ENCODE results near the gene FBXW9.

Gene FBXW9

GRCh38 chr19:12681074-12681987 lies 15.1 kb downstream of the FBXW9 start, which contains the start of gene DHPS (continued):
- TF ChIP-seq REST (tag by site-specific recombination; IDR thresholded peaks at IDR 0.05), result 0 out of 2 replicates have a peak, but pooled peaks have one; percentile 47
- no peak for TF ChIP-seq ZNF174 (tag by site-specific recombination; IDR thresholded peaks at IDR 0.05)
- TF ChIP-seq SP3 (tag by site-specific recombination; IDR thresholded peaks at IDR 0.05), result peak; percentile 95
- TF ChIP-seq ZNF624 (tag by site-specific recombination; IDR thresholded peaks at IDR 0.05), result no peak
- TF ChIP-seq ZNF138 (tag by site-specific recombination; IDR thresholded peaks at IDR 0.05; ENCODE audit: borderline replicate concordance), result no peak
- no peak for TF ChIP-seq PRDM1 (tag by site-specific recombination; IDR thresholded peaks at IDR 0.05)
- no peak for TF ChIP-seq ZNF221 (tag by site-specific recombination; IDR thresholded peaks at IDR 0.05; ENCODE audit: borderline replicate concordance)
- no peak; the same call in 1 of the 2 replicates for TF ChIP-seq ZSCAN18 (tag by site-specific recombination; IDR thresholded peaks at IDR 0.05)
- TF ChIP-seq, protein P1, sequence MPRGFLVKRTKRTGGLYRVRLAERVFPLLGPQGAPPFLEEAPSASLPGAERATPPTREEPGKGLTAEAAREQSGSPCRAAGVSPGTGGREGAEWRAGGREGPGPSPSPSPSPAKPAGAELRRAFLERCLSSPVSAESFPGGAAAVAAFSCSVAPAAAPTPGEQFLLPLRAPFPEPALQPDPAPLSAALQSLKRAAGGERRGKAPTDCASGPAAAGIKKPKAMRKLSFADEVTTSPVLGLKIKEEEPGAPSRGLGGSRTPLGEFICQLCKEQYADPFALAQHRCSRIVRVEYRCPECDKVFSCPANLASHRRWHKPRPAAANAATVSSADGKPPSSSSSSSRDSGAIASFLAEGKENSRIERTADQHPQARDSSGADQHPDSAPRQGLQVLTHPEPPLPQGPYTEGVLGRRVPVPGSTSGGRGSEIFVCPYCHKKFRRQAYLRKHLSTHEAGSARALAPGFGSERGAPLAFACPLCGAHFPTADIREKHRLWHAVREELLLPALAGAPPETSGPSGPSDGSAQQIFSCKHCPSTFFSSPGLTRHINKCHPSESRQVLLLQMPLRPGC (tag by site-specific recombination; IDR thresholded peaks at IDR 0.05), result peak; percentile 53; the same call in 1 of the 2 replicates
- TF ChIP-seq ZNF830 (tag by site-specific recombination; IDR thresholded peaks at IDR 0.05; ENCODE audit: low read depth), result no peak
- no peak for TF ChIP-seq ZNF202 (tag by site-specific recombination; IDR thresholded peaks at IDR 0.05; ENCODE audit: borderline replicate concordance)
- peak; percentile 81; the same call in 1 of the 2 replicates for TF ChIP-seq ZNF639 (tag by site-specific recombination; IDR thresholded peaks at IDR 0.05)
- peak; percentile 63; the same call in 1 of the 2 replicates for TF ChIP-seq ZNF10 (tag by site-specific recombination; IDR thresholded peaks at IDR 0.05)
- TF ChIP-seq ZNF549 (tag by site-specific recombination; IDR thresholded peaks at IDR 0.05), result no peak
- TF ChIP-seq ZNF394 (tag by site-specific recombination; IDR thresholded peaks at IDR 0.05; ENCODE audit: borderline replicate concordance), result peak; percentile 75; the same call in 1 of the 2 replicates
- TF ChIP-seq ZNF768 (tag by site-specific recombination; IDR thresholded peaks at IDR 0.05), result no peak
- TF ChIP-seq, protein P2, sequence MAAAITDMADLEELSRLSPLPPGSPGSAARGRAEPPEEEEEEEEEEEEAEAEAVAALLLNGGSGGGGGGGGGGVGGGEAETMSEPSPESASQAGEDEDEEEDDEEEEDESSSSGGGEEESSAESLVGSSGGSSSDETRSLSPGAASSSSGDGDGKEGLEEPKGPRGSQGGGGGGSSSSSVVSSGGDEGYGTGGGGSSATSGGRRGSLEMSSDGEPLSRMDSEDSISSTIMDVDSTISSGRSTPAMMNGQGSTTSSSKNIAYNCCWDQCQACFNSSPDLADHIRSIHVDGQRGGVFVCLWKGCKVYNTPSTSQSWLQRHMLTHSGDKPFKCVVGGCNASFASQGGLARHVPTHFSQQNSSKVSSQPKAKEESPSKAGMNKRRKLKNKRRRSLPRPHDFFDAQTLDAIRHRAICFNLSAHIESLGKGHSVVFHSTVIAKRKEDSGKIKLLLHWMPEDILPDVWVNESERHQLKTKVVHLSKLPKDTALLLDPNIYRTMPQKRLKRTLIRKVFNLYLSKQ (tag by site-specific recombination; IDR thresholded peaks at IDR 0.05; ENCODE audit: borderline replicate concordance), result no peak
- peak; percentile 49; the same call in 1 of the 2 replicates for TF ChIP-seq ZNF600 (tag by site-specific recombination; IDR thresholded peaks at IDR 0.05)
- TF ChIP-seq ZNF785 (tag by site-specific recombination; IDR thresholded peaks at IDR 0.05), result no peak
- peak; percentile 32 for TF ChIP-seq KLF1 (tag by site-specific recombination; IDR thresholded peaks at IDR 0.05)
- TF ChIP-seq, protein P3, sequence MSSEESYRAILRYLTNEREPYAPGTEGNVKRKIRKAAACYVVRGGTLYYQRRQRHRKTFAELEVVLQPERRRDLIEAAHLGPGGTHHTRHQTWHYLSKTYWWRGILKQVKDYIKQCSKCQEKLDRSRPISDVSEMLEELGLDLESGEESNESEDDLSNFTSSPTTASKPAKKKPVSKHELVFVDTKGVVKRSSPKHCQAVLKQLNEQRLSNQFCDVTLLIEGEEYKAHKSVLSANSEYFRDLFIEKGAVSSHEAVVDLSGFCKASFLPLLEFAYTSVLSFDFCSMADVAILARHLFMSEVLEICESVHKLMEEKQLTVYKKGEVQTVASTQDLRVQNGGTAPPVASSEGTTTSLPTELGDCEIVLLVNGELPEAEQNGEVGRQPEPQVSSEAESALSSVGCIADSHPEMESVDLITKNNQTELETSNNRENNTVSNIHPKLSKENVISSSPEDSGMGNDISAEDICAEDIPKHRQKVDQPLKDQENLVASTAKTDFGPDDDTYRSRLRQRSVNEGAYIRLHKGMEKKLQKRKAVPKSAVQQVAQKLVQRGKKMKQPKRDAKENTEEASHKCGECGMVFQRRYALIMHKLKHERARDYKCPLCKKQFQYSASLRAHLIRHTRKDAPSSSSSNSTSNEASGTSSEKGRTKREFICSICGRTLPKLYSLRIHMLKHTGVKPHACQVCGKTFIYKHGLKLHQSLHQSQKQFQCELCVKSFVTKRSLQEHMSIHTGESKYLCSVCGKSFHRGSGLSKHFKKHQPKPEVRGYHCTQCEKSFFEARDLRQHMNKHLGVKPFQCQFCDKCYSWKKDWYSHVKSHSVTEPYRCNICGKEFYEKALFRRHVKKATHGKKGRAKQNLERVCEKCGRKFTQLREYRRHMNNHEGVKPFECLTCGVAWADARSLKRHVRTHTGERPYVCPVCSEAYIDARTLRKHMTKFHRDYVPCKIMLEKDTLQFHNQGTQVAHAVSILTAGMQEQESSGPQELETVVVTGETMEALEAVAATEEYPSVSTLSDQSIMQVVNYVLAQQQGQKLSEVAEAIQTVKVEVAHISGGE (tag by site-specific recombination; conservative IDR thresholded peaks at IDR 0.05; ENCODE audit: low read depth), result peak; percentile 96
- no peak for TF ChIP-seq TRIM28 (IDR thresholded peaks at IDR 0.05; ENCODE audit: borderline replicate concordance, low read length)
- peak; percentile 81 for TF ChIP-seq IKZF3 (tag by site-specific recombination; IDR thresholded peaks at IDR 0.05)
- TF ChIP-seq ZNF626 (tag by site-specific recombination; IDR thresholded peaks at IDR 0.05), result no peak
- TF ChIP-seq YY1 (tag by site-specific recombination; IDR thresholded peaks at IDR 0.05), result peak; percentile 91
